Ectodermal cell (in vitro differentiated cells): Measurements from ENCODE around the gene KRT3.
"Not testable (repeated sequence)": the region's sequence is repeated elsewhere in the genome, so short reads cannot be mapped to it uniquely, and the experiment has no call there.

Source experiments
- H3K27ac ChIP-seq: 2 replicates; pipeline ENCODE4 v1.7.0; 2013; ENCODE audit warnings: mild to moderate bottlenecking, low read depth, low read length; ENCODE audit not compliant: insufficient read depth, poor library complexity, severe bottlenecking
- H3K27me3 ChIP-seq: 2 replicates; pipeline ENCODE4 v1.7.0; 2013; ENCODE audit warnings: mild to moderate bottlenecking, low read length; ENCODE audit not compliant: insufficient read depth, control insufficient read depth, poor library complexity, severe bottlenecking
- H3K36me3 ChIP-seq: one replicate; pipeline ENCODE4 v1.7.0; 2013; ENCODE audit warnings: low read length; ENCODE audit not compliant: control insufficient read depth, insufficient read depth
- H3K4me1 ChIP-seq: one replicate; pipeline ENCODE4 v1.7.0; 2013; ENCODE audit warnings: low read length; ENCODE audit not compliant: control insufficient read depth, insufficient read depth
- H3K4me3 ChIP-seq: 2 replicates; pipeline ENCODE4 v1.7.0; 2013; ENCODE audit warnings: low read depth, low read length, control low read depth; ENCODE audit not compliant: insufficient read depth
- H3K9me3 ChIP-seq: 2 replicates; pipeline ENCODE4 v1.7.0; 2013; ENCODE audit warnings: mild to moderate bottlenecking, low read length, moderate library complexity; ENCODE audit not compliant: control insufficient read depth
- WGBS, 2 experiments: methylation state at CpG; one replicate each; pipeline ENCODE4 v1.1.7; 2013; ENCODE audit warnings: missing lambda C conversion rate in 2 of 2; 5-methylcytosine and 5-hydroxymethylcytosine counted together

KRT3 gene

DNA sequence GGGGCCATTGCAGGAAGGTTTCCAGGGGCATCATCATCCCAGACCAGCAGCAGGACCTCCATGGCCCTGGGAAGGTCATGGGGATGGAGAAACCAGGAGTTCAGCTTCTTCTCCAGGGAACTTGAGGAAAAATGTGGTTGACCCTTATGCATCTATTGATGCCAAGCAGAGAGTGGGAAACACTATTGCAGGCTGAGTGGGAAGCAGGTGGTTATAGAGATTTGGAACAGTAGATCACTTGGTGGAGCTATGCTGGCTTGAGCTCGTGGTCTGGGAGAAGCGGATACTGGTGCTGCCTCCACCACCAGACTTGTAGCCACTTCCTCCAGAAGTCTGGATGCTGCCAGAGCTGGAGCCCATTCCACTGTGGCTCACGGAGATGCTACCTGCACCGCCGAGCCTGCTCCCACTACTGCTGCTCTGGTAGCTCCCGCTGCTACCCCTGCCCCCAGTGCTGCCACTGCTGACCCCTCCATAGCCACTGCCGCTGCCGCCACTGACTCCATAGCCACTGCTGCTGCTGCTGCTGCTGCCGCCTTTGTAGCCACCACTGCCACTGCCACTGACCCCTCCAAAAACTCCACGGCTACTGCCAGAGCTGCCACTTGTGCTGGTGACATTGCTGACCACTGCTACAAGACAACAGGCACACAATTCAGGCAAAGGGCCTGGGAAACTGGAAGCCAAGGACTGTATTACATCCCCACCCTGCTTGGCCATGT is 27.3 kb downstream of the KRT3 start:
- WGBS, 2 experiments, result 92% methylated on average over 10 of the region's 10 CpGs
- H3K4me3 ChIP-seq, result no peak overlapping the region
- no peak overlapping the region for H3K27ac ChIP-seq
- no peaks in the 10 kb centered on the region for H3K9me3 ChIP-seq
- no peaks in the 10 kb centered on the region for H3K36me3 ChIP-seq
- no peaks in the 10 kb centered on the region for H3K27me3 ChIP-seq
- no peaks in the 10 kb centered on the region for H3K4me1 ChIP-seq

DNA sequence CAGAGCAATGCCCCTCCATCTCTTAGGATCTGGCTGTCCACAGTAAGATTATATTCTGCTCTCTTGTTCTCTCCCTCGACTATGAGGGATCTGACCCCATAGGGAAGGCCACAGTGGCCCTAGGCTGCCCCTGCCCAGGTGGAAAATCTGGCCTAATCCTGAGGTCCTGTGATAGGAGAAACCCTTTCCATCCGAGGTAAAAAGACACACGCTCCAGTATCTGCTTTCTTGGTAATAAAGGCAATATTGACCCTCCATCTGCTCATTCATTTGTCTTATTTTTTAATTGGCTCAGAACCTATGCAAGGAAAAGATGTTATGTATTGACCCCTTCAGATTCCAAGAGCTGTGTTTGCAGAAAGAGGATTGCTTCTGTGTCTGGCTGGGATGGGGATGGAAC is 28.5 kb downstream of the KRT3 start:
- 58 to 60% methylated on average over 3 of the region's 3 CpGs for WGBS, 2 experiments

DNA sequence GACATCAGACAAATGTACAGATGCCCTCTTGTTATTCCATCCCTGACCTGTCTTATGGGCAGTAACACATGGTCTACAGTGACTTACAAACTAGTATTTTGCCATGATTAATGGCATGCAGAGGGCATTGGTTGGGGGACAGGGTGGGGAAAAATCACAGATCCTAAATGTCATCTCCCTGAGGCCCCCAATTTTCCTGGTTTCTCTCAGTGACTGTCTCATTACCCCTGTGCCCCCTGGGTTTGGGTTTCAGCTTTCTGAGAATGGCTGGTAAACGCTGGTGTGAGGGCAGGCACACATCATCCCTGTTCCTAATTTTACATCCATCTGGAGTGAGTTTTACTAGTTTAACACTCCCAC is 28.9 kb downstream of the KRT3 start:
- no peak overlapping the region for H3K27ac ChIP-seq
- no peaks in the 10 kb centered on the region for H3K27me3 ChIP-seq
- no peak overlapping the region for H3K4me3 ChIP-seq
- no peaks in the 10 kb centered on the region for H3K4me1 ChIP-seq
- H3K9me3 ChIP-seq, result no peaks in the 10 kb centered on the region
- H3K36me3 ChIP-seq, result no peaks in the 10 kb centered on the region
- WGBS, 2 experiments, result 85% methylated on average over 1 of the region's 1 CpG; no CpG with 5 or more reads in 1 of the 2 experiments

More for the DNA sequence above, 28.5 kb downstream of the KRT3 start:
- H3K4me1 ChIP-seq, result no peaks in the 10 kb centered on the region
- H3K36me3 ChIP-seq, result no peaks in the 10 kb centered on the region
- no peaks in the 10 kb centered on the region for H3K27me3 ChIP-seq
- H3K4me3 ChIP-seq, result no peak overlapping the region
- no peaks in the 10 kb centered on the region for H3K9me3 ChIP-seq
- H3K27ac ChIP-seq, result no peak overlapping the region

DNA sequence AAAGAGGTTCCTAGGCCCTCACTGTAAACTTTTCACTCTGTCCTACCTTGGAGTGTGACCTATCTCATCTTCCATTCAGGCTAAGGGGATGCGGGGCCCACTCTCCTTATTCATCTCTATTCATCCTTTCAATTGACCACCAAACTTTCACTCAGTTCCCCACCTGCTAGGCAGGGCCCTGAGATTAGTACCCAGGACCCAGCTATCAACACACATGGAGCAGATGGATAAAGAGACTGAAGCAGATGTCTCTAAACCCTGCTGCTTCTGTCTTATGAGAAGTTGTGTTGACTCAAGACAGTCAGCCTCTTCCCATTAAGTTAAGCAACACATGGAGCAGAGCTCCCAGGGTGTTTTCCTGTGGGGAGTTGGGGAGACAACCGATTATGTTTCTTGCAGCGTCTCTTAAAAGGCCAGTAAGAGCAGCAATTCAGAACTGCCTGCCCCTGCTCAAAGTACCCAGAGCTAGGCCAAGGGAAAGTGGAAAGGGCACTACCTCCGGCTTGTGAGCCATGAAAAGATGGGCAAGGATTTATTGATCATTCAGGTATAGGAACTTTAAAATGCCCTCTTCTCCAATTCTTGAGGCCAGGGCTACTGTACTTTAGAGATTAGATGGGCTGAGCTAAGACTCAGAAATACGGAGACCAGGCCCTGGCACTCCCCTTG is 29.4 kb downstream of the KRT3 start:
- Histone ChIP-seq H3K9me3 (no peaks in the 10 kb centered on the region), H3K27ac (no peak overlapping the region), H3K4me3 (no peak overlapping the region), H3K27me3 (no peaks in the 10 kb centered on the region), H3K4me1 (no peaks in the 10 kb centered on the region), H3K36me3 (no peaks in the 10 kb centered on the region)
- 92 to 93% methylated on average over 5 of the region's 5 CpGs for WGBS, 2 experiments

DNA sequence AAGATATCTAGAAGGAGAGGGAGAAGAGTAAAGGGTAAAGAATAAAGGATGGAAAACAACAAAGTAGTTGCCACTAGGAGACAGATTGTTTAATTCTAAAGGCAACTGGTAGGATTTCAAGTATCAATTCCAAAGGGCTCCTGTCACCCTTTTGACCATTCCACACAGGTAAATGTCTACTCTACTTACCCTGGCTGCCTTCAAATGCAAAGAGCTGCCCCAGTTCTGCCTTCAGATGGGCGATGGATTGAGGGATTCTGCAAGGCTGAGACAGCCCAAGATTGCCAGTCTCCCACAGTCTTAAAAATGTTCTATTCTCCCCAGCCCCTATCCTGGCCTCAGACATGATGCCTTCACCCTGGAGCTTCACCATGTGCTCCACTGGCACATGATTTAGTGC is 30.2 kb downstream of the KRT3 start:
- no peaks in the 10 kb centered on the region for H3K36me3 ChIP-seq
- no peak overlapping the region for H3K4me3 ChIP-seq
- H3K27me3 ChIP-seq, result no peaks in the 10 kb centered on the region
- no peaks in the 10 kb centered on the region for H3K9me3 ChIP-seq
- H3K4me1 ChIP-seq, result no peaks in the 10 kb centered on the region
- no peak overlapping the region for H3K27ac ChIP-seq
- WGBS, 2 experiments, result 82 to 84% methylated on average over 1 of the region's 1 CpG

DNA sequence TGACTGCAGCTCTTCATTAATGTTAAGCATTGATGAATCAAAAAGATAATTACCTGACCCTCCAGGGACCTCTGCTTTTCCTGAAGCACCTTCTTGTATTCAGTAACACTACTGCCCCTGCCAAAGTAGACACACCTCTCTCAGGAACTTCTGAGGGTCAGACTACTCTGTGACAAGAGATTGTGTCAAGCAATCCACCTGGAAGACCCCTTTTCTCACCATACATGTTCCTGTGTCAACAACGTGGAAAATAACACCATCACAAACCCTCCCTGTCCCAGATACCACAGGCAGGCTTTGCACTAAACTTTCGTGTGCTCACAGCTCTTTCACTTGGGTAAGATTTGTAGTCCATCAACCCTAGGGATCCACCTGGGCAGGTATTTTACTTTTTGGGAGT is 31.9 kb downstream of the KRT3 start:
- Histone ChIP-seq H3K36me3 (no peaks in the 10 kb centered on the region), H3K27me3 (no peaks in the 10 kb centered on the region), H3K4me3 (no peak overlapping the region), H3K4me1 (no peaks in the 10 kb centered on the region), H3K27ac (no peak overlapping the region), H3K9me3 (no peaks in the 10 kb centered on the region)
- 79 to 83% methylated on average over 2 of the region's 2 CpGs for WGBS, 2 experiments

DNA sequence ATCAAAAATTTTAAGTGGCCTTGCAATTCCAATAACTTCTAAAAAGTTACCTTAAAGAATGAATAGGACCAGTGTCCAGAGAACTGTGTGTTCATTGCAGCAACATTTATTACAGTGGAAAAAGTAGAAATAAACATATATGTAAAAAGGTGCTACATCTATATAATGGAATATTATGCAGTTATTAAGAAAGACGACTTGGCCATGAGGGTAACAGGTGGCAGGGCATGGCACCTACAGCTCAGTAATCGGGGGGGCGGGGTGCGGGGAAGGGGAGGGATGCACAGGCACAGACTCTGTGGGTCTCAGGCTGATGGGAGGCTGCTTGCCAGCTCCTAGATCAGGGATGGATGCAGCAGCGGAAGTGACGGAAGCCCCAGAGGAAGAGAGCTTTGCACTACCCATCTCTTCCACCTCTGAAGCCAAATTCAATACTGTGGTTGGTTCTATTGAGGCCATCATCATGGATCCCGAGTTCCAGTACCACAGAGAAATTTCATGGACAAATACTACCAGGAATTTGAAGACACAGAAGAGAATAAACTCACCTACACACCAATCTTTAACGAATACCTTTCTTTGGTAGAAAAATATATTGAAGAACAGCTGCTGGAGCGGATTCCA is 32.8 kb downstream of the KRT3 start:
- Histone ChIP-seq H3K36me3 (no peaks in the 10 kb centered on the region), H3K27ac (no peak overlapping the region), H3K9me3 (no peaks in the 10 kb centered on the region), H3K27me3 (peaks cover 2% of the 10 kb centered on the region), H3K4me3 (no peak overlapping the region), H3K4me1 (no peaks in the 10 kb centered on the region)
- 77 to 80% methylated on average over 8 to 9 of the region's 9 CpGs for WGBS, 2 experiments

DNA sequence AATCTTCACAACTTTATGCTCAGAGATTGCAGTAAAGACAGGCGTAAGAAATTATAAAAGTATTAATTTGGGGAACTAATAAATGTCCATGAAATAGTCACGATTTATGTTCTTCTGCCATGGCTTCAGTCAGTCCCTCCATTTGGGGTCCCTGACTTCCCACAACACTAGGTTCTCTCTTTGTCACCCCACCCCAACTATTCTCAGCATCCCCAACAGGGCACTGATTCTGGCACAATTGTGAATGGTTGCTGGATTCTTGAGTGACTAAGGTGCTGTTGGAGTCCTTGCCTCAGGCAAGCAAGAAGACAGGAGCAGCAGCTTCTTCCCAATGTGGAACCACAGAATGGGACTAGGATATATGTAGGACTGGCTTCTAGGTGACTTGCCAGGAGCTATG is 34.1 kb downstream of the KRT3 start:
- Histone ChIP-seq H3K9me3 (no peaks in the 10 kb centered on the region), H3K36me3 (no peaks in the 10 kb centered on the region), H3K4me1 (no peaks in the 10 kb centered on the region), H3K27me3 (peaks cover 6% of the 10 kb centered on the region), H3K27ac (no peak overlapping the region), H3K4me3 (no peak overlapping the region)
- 91 to 93% methylated on average over 2 of the region's 2 CpGs for WGBS, 2 experiments

DNA sequence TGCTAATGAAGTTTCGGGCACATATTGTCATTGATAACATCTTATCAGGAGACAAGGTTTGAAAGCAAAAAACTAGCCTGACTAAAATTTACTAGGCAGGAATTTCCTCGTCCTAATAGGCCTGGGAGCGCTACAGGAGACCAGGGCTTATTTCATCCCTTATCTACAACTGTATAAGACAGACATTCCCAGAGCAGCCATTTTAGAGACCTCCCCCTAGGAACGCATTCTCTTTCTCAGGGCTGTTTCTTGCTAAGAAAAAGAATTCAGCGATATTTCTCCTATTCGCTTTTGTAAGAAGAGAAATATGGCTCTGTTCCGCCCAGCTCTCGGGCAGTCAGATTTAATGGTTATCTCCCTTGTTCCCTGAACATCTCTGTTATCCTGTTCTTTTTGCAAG is 34.7 kb downstream of the KRT3 start:
- not testable (repeated sequence) for H3K27ac ChIP-seq, H3K9me3 ChIP-seq
- 86 to 92% methylated on average over 8 of the region's 8 CpGs for WGBS, 2 experiments

DNA sequence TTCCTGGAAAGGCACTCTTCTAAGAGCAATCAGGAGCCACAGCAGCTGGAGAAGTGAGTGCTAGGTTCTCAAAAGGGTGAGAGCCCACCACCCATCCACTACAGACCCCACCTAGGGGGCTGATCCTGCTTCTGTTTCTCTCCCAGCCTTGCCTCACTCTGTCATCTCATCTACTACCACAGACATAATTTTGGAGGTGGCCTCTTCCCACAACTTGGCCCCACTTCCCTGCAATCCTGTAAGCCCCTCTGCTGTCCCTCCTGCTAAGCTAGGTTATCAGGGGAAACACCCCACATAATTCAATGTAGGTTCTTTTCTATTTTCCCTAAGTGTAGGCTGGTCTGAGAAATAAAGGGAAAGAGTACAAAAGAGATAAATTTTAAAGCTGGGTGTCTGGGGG is 35.3 kb downstream of the KRT3 start:
- Histone ChIP-seq H3K27ac (no peak overlapping the region), H3K4me1 (no peaks in the 10 kb centered on the region), H3K36me3 (no peaks in the 10 kb centered on the region), H3K27me3 (peaks cover 6% of the 10 kb centered on the region), H3K4me3 (no peak overlapping the region), H3K9me3 (no peaks in the 10 kb centered on the region)

More for the DNA sequence above, 34.7 kb downstream of the KRT3 start:
- H3K4me1 ChIP-seq, H3K27me3 ChIP-seq, H3K36me3 ChIP-seq, H3K4me3 ChIP-seq: not testable (repeated sequence)
